Epithelial cell of proximal tubule (primary cell): Measurements from ENCODE around the gene SYK. TPM values are rescaled to one million over a fixed set of nuclear protein-coding genes. Genes with fewer than 3 reads are reported as not detected.
"Not testable (repeated sequence)": the region's sequence is repeated elsewhere in the genome, so short reads cannot be mapped to it uniquely, and the experiment has no call there.

Source experiments
- DNase-seq: peaks from one replicate; pipeline ENCODE4 v3.0.0-alpha.2; 2011; ENCODE audit warnings: low read depth
- H3K4me3 ChIP-seq: 2 replicates; pipeline ENCODE4 v1.5.1; 2011; ENCODE audit warnings: low read depth, mild to moderate bottlenecking, low read length
- total RNA-seq: library from RNA; depleted of rRNA; stranded (reverse); fragments of >200 nt; gene quantifications from 2 replicates; pipeline ENCODE4 v1.2.3, GENCODE V29; 2015
- TF ChIP-seq, protein P1 (sequence below): conservative IDR thresholded peaks from 2 replicates; pipeline ENCODE4 v1.5.1; 2012; ENCODE audit warnings: low read depth, mild to moderate bottlenecking, low read length

SYK gene
- total RNA-seq, 1 donor from 2014 or later = 16.9 TPM

- no peak for DNase-seq
- TF ChIP-seq, protein P1, sequence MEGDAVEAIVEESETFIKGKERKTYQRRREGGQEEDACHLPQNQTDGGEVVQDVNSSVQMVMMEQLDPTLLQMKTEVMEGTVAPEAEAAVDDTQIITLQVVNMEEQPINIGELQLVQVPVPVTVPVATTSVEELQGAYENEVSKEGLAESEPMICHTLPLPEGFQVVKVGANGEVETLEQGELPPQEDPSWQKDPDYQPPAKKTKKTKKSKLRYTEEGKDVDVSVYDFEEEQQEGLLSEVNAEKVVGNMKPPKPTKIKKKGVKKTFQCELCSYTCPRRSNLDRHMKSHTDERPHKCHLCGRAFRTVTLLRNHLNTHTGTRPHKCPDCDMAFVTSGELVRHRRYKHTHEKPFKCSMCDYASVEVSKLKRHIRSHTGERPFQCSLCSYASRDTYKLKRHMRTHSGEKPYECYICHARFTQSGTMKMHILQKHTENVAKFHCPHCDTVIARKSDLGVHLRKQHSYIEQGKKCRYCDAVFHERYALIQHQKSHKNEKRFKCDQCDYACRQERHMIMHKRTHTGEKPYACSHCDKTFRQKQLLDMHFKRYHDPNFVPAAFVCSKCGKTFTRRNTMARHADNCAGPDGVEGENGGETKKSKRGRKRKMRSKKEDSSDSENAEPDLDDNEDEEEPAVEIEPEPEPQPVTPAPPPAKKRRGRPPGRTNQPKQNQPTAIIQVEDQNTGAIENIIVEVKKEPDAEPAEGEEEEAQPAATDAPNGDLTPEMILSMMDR = no peak
- H3K4me3 ChIP-seq = no peak overlapping the region
These were observed 82.6 kb downstream of the SYK start for GRCh38 chr9:90884178-90884577.

DNA sequence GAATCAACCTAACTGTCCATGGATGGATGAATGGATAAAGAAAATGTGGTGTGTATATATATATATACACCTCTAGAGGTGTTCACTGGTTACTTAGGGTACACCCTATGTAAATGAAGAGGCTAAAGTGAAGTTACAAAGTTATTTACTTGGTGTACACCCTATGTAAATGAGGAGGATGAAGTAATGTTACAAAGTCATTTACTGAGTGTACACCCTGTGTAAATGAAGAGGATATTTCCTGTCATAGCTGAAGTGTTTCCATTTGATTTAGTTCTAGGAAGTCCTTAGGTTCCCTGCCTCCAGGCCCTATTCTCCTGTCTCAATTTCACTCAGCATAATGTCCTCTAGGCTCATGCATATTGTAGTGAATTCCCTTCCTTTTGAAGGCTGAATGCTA lies 85.2 kb downstream of the SYK start:
- H3K4me3 ChIP-seq, DNase-seq: not testable (repeated sequence)

DNA sequence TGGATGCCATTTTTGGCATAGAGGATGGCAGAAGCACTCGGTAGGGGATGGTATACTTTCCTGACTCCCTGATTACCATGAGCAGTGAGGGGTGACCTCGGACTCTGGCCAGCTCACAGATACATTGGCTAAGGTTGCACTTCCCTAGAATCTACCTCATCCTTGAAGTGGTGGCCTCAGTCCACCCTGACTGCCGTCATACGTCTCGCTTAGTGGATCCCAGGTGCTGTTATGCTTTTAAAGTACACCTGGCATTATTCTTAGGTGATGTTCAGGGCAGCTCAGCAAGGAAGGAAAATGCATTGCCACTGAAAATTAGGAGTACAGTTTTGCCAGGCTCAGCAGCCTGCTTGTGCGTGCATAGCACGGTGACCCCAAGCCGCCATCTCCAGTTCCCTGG lies 87.3 kb downstream of the SYK start:
- no peak overlapping the region for H3K4me3 ChIP-seq
- DNase-seq = no peak
- TF ChIP-seq, protein P1 = no peak

- TF ChIP-seq, protein P1 = no peak
- no peak for DNase-seq
- H3K4me3 ChIP-seq = no peak overlapping the region
These were observed 88.7 kb downstream of the SYK start for GRCh38 chr9:90890146-90890810.

GRCh38 chr9:90891308-90892040 lies 89.9 kb downstream of the SYK start:
- no peak overlapping the region for H3K4me3 ChIP-seq
- TF ChIP-seq, protein P1 = no peak
- no peak for DNase-seq

- no peak for DNase-seq
- TF ChIP-seq, protein P1 = no peak
- H3K4me3 ChIP-seq = no peak overlapping the region
These were observed 91.3 kb downstream of the SYK start for GRCh38 chr9:90892918-90893317.

DNA sequence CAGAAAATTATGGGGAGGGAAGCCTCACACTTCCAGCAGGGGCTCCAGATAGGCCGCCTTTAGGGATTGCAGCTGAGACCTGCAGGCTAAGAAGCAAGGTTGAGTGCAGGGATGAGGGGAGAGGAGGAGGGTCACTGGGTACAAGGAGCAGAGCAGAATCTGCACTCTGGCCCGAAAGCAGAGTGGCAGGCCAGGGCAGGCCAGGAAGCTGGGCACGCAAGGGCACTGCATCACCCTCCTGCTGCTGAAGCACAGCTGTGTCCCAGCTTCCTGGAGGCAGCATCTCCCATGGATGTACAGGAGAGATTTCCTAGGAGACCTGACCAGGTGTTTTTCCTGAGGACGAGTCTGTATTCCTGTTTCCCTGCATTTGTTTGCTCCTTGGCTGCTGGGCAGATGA lies 92.1 kb downstream of the SYK start:
- TF ChIP-seq, protein P1 = no peak

More for the DNA sequence above, 92.1 kb downstream of the SYK start:
- DNase-seq = no peak
- no peak overlapping the region for H3K4me3 ChIP-seq
